ENCODE results near the gene SH3BP4.

SH3BP4 gene

DNA sequence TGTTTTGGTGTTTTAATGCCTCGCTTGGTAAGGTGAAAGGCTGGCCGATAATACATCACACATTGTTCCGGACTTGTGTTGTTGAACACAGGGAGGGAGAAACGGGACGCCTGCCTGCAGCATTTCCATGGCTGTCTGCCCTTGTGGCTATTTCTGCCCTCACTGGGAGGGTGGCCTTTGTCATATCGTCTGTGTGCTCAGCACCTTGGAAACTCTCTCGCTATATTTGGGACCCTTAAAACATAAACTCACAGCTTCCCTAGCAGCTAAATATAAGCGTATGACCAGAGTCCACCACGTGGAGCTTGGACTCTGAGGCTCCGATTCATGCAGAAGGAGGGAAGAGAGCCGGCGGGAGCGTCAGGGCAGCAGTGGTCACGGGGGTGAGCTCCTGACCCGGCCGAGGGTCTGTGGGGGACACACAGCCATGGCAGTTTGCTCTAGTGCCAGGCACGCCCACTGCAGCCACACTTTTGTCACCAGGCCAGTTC is 111.7 kb downstream of the SH3BP4 start:
- H3K9me3 ChIP-seq, result no peaks in the 10 kb centered on the region
- H3K4me3 ChIP-seq, result no peak overlapping the region
- H3K36me3 ChIP-seq, result no peaks in the 10 kb centered on the region
- peaks cover 0 to 5% of the 10 kb centered on the region in 2 donors for H3K27me3 ChIP-seq
- intact Hi-C loops (cut with DNase I; ENCODE audit: low total_unique reads), result no loop called here
- H3K4me1 ChIP-seq, result peaks cover 0 to 12% (median 6%) of the 10 kb centered on the region in 4 donors
- TF ChIP-seq, protein P1, sequence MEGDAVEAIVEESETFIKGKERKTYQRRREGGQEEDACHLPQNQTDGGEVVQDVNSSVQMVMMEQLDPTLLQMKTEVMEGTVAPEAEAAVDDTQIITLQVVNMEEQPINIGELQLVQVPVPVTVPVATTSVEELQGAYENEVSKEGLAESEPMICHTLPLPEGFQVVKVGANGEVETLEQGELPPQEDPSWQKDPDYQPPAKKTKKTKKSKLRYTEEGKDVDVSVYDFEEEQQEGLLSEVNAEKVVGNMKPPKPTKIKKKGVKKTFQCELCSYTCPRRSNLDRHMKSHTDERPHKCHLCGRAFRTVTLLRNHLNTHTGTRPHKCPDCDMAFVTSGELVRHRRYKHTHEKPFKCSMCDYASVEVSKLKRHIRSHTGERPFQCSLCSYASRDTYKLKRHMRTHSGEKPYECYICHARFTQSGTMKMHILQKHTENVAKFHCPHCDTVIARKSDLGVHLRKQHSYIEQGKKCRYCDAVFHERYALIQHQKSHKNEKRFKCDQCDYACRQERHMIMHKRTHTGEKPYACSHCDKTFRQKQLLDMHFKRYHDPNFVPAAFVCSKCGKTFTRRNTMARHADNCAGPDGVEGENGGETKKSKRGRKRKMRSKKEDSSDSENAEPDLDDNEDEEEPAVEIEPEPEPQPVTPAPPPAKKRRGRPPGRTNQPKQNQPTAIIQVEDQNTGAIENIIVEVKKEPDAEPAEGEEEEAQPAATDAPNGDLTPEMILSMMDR (IDR thresholded peaks at IDR 0.05), result no peak
- DNase-seq, result no peak
- H3K27ac ChIP-seq, result no peak overlapping the region

DNA sequence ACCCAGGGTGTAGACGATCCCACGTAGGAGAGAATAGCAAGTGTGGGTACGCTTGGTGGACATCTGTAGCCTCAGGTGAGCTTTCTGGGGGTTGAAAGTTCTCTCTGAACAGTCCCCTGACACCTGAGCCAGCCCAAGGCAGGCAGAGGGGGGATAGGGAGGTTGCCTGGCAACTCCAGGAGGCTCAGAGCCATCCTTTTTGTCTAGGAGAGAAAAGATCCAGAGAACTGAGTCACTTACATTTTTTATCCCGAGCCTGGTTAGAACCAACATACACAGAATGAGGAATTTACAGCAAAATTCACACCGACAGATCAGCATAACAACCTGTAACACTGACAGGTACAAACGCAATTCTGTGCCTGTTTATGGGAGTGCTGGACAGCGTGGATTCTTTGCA is 113.2 kb downstream of the SH3BP4 start:
- H3K4me1 ChIP-seq, result peaks cover 0 to 12% (median 6%) of the 10 kb centered on the region in 4 donors
- H3K27me3 ChIP-seq, result peaks cover 0 to 5% of the 10 kb centered on the region in 2 donors
- H3K9me3 ChIP-seq, result no peaks in the 10 kb centered on the region
- DNase-seq, result no peak
- no peak overlapping the region for H3K27ac ChIP-seq
- intact Hi-C loops (cut with DNase I; ENCODE audit: low total_unique reads), result no loop called here
- no peak overlapping the region for H3K4me3 ChIP-seq
- H3K36me3 ChIP-seq, result no peaks in the 10 kb centered on the region
- TF ChIP-seq, protein P1 (IDR thresholded peaks at IDR 0.05), result no peak

DNA sequence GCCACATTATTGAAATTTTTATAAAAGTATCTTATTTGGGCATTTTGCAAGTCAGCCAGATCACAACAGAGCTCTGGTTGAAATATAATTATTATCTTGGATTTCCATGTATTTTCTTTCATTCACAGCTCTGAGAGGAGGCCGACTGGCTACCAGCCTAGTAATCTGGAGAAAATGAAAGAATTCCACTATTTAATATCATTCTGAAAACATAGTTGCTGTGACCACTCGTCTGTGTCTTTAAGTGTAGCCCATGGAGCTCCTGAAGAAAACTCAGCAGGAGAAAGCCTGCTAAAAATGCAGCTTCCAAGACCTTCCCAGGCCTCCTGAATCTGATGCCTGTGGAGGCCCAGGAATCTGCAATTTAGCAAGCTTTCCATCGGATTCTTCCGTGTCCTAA is 114.7 kb downstream of the SH3BP4 start:
- intact Hi-C loops (cut with DNase I; ENCODE audit: low total_unique reads), result no loop called here
- no peak overlapping the region for H3K27ac ChIP-seq
- H3K9me3 ChIP-seq, result no peaks in the 10 kb centered on the region
- DNase-seq, result no peak
- TF ChIP-seq, protein P1 (IDR thresholded peaks at IDR 0.05), result no peak
- H3K4me1 ChIP-seq, result peaks cover 0 to 12% (median 6%) of the 10 kb centered on the region in 4 donors
- H3K36me3 ChIP-seq, result no peaks in the 10 kb centered on the region
- peaks cover 0 to 5% of the 10 kb centered on the region in 2 donors for H3K27me3 ChIP-seq
- no peak overlapping the region for H3K4me3 ChIP-seq

DNA sequence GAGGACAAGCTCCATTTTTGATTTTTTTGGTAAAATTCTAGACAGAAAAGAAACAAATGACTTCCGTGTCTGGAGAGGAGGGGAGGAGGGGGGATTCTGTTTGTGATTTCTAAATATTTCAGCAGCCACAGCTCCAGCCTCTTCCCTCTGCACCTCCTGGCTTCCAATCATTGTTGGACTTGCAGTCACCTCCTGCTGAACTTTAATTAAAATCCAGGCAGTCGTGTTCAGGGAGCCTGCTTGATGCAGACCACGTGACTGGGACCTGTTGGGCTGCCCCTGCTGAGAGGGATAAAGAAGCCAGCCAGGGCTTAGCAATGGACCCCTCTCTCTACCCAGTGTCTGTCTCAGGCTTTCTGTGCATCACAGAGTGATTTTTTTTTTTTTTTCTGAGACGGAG is 115.1 kb downstream of the SH3BP4 start:
- Histone ChIP-seq H3K27me3 (peaks cover 0 to 5% of the 10 kb centered on the region in 2 donors), H3K4me1 (peaks cover 0 to 12% (median 6%) of the 10 kb centered on the region in 4 donors), H3K36me3 (no peaks in the 10 kb centered on the region), H3K9me3 (no peaks in the 10 kb centered on the region), H3K27ac (no peak overlapping the region), H3K4me3 (no peak overlapping the region)
- TF ChIP-seq, protein P1 (IDR thresholded peaks at IDR 0.05), result no peak
- intact Hi-C loops (cut with DNase I; ENCODE audit: low total_unique reads), result no loop called here
- no peak for DNase-seq

DNA sequence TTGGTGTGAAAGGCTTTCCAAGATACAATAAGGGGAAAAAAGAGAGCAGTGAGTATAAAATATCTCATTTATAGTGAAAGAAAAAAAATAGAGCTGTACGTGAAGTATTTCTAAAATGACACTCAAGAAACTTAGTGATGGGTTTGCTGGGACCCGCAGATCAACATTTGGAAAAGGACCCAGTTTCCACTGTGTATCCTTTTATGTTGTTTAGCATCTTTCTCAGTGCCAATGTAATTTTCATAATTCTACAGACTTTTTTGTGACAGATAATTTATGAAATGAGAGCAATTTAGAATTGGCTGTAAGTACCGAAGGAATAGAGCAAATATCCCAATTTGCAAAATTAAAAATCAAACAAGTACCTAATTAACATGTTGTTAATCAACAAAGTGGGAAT is 116.9 kb downstream of the SH3BP4 start:
- no peak for DNase-seq
- intact Hi-C loops (cut with DNase I; ENCODE audit: low total_unique reads), result no loop called here
- Histone ChIP-seq H3K27ac (no peak overlapping the region), H3K4me1 (peaks cover 0 to 5% (median 2%) of the 10 kb centered on the region in 4 donors), H3K4me3 (no peak overlapping the region), H3K9me3 (no peaks in the 10 kb centered on the region), H3K27me3 (peaks cover 0 to 5% of the 10 kb centered on the region in 2 donors), H3K36me3 (no peaks in the 10 kb centered on the region)
- TF ChIP-seq, protein P1 (IDR thresholded peaks at IDR 0.05), result no peak
